Esophagus squamous epithelium (tissue), 5 donors: Measurements from ENCODE around the gene AOPEP. TPM values are rescaled to one million over a fixed set of nuclear protein-coding genes. Genes with fewer than 3 reads are reported as not detected.

Source experiments
- DNase-seq: peaks from one replicate; lab custom pipeline; 2025; lab: John Stamatoyannopoulos, UW
- H3K27ac ChIP-seq, 4 donors: fragments of 200-600 bp; sonication (generic); one replicate each; pipeline ENCODE4 v1.5.1; 2016 to 2019; ENCODE audit warnings: mild to moderate bottlenecking in 1 of 4
- H3K27me3 ChIP-seq, 4 donors: fragments of 200-600 bp; sonication (generic); 1 replicate in 3 of 4; 2 replicates in 1 of 4; pipeline versions ENCODE4 v1.5.1 to v1.6.0; 2017 to 2021; ENCODE audit warnings: antibody characterized with exemption in 1 of 4
- H3K36me3 ChIP-seq, 3 donors: fragments of 200-600 bp; sonication (generic); one replicate each; pipeline ENCODE4 v1.5.1; 2016 to 2019
- H3K4me1 ChIP-seq, 3 donors: fragments of 200-600 bp; sonication (generic); one replicate each; pipeline ENCODE4 v1.5.1; 2017 to 2019
- H3K4me3 ChIP-seq, 4 donors: fragments of 200-600 bp; sonication (generic); 1 replicate in 3 of 4; 2 replicates in 1 of 4; pipeline ENCODE4 v1.5.1; 2016 to 2019; ENCODE audit warnings: mild to moderate bottlenecking in 2 of 4, moderate library complexity in 1 of 4
- H3K9me3 ChIP-seq, 3 donors: fragments of 200-600 bp; sonication (generic); one replicate each; pipeline ENCODE4 v1.5.1; 2016 to 2019
- CTCF ChIP-seq, 6 experiments: fragments of 450-650 bp in 4 of 6; fragments of 200-600 bp in 2 of 6; sonication (generic) in 2 of 6; IDR thresholded peaks; one replicate each; pipeline ENCODE4 v1.5.1; 2016 to 2019; ENCODE audit warnings: antibody characterized with exemption in 6 of 6, mild to moderate bottlenecking in 4 of 6, moderate library complexity in 4 of 6
- POLR2A ChIP-seq, 4 donors: fragments of 450-650 bp; IDR thresholded peaks; one replicate each; pipeline ENCODE4 v1.6.1; 2017; ENCODE audit warnings: antibody characterized with exemption in 4 of 4, mild to moderate bottlenecking in 4 of 4, moderate library complexity in 3 of 4
- WGBS, 2 donors: methylation state at CpG; one replicate each; pipeline ENCODE4 v1.1.5; 2018; 5-methylcytosine and 5-hydroxymethylcytosine counted together
- intact Hi-C: fragments of 100-400 bp; cut with DNase I; formaldehyde crosslinking; loops from one replicate; pipeline ENCODE4 v1.15.0; 2022
- total RNA-seq, 4 donors: library from RNA; depleted of rRNA; stranded (reverse); fragments of >200 nt; gene quantifications; one replicate each; pipeline ENCODE4 v1.1.0, GENCODE V29; 2016
- donor health status: DM: yes; HTN: yes; CAD: no.

The AOPEP gene
- total RNA-seq, 4 donors from 2014 or later, result 101 to 300 (median 115) TPM

- 89 to 92% methylated on average over 12 to 13 of the region's 13 CpGs for WGBS, 2 donors
- Histone ChIP-seq H3K36me3 (no peaks in the 10 kb centered on the region), H3K4me1 (peaks cover 0 to 13% (median 12%) of the 10 kb centered on the region in 3 donors), H3K4me3 (no peak overlapping the region), H3K9me3 (no peaks in the 10 kb centered on the region), H3K27ac (no peak overlapping the region), H3K27me3 (no peaks in the 10 kb centered on the region)
- DNase-seq, result no peak
- intact Hi-C loops, result no loop called here
- no peak for TF ChIP-seq POLR2A (IDR thresholded peaks at IDR 0.05)
- TF ChIP-seq CTCF (IDR thresholded peaks at IDR 0.05), result no peak
Observed at GRCh38 chr9:94971378-94972131, 245.1 kb downstream of the AOPEP start.

GRCh38 chr9:94973451-94973941 is 247.0 kb downstream of the AOPEP start:
- intact Hi-C loops, result no loop called here
- Histone ChIP-seq H3K36me3 (no peaks in the 10 kb centered on the region), H3K9me3 (no peaks in the 10 kb centered on the region), H3K27me3 (no peaks in the 10 kb centered on the region), H3K4me1 (peaks cover 0 to 13% (median 12%) of the 10 kb centered on the region in 3 donors), H3K27ac (peak overlapping the region in 2 of 4 donors; percentile 28 to 55), H3K4me3 (no peak overlapping the region)
- no peak for DNase-seq
- WGBS, 2 donors, result 83 to 85% methylated on average over 9 to 11 of the region's 11 CpGs
- TF ChIP-seq CTCF (IDR thresholded peaks at IDR 0.05) (no peak), POLR2A (IDR thresholded peaks at IDR 0.05) (no peak)

- DNase-seq, result no peak
- H3K36me3 ChIP-seq, result no peaks in the 10 kb centered on the region
- TF ChIP-seq CTCF (IDR thresholded peaks at IDR 0.05), result no peak
- TF ChIP-seq POLR2A (IDR thresholded peaks at IDR 0.05), result no peak
- peaks cover 0 to 13% (median 12%) of the 10 kb centered on the region in 3 donors for H3K4me1 ChIP-seq
- H3K9me3 ChIP-seq, result no peaks in the 10 kb centered on the region
- 62 to 71% methylated on average over 8 to 9 of the region's 10 CpGs for WGBS, 2 donors
- no peaks in the 10 kb centered on the region for H3K27me3 ChIP-seq
- H3K4me3 ChIP-seq, result no peak overlapping the region
- intact Hi-C loops, result no loop called here
- peak overlapping the region in 3 of 4 donors; percentile 47 to 59 (median 49) for H3K27ac ChIP-seq
Observed at GRCh38 chr9:94974154-94974879, 247.8 kb downstream of the AOPEP start.

GRCh38 chr9:94975480-94975879 is 249.0 kb downstream of the AOPEP start:
- Histone ChIP-seq H3K27ac (no peak overlapping the region), H3K9me3 (no peaks in the 10 kb centered on the region), H3K4me3 (no peak overlapping the region), H3K4me1 (peaks cover 0 to 13% (median 12%) of the 10 kb centered on the region in 3 donors), H3K27me3 (no peaks in the 10 kb centered on the region), H3K36me3 (no peaks in the 10 kb centered on the region)
- WGBS, 2 donors, result 92 to 96% methylated on average over 7 to 11 of the region's 11 CpGs
- TF ChIP-seq POLR2A (IDR thresholded peaks at IDR 0.05) (no peak), CTCF (IDR thresholded peaks at IDR 0.05) (no peak)
- DNase-seq, result no peak
- intact Hi-C loops, result no loop called here

GRCh38 chr9:94976077-94976476 is 249.6 kb downstream of the AOPEP start:
- no peak for DNase-seq
- Histone ChIP-seq H3K27me3 (no peaks in the 10 kb centered on the region), H3K36me3 (no peaks in the 10 kb centered on the region), H3K9me3 (no peaks in the 10 kb centered on the region), H3K27ac (no peak overlapping the region), H3K4me1 (peaks cover 0 to 13% (median 12%) of the 10 kb centered on the region in 3 donors), H3K4me3 (no peak overlapping the region)
- 82 to 89% methylated on average over 4 of the region's 4 CpGs for WGBS, 2 donors
- TF ChIP-seq POLR2A (IDR thresholded peaks at IDR 0.05), result no peak
- TF ChIP-seq CTCF (IDR thresholded peaks at IDR 0.05), result no peak
- intact Hi-C loops, result no loop called here
